Right lung (tissue), 5 donors: ENCODE results near the gene GDF11. TPM values are rescaled to one million over a fixed set of nuclear protein-coding genes. Genes with fewer than 3 reads are reported as not detected.
"Not testable (repeated sequence)": the region's sequence is repeated elsewhere in the genome, so short reads cannot be mapped to it uniquely, and the experiment has no call there.

ENCODE experiments used
- DNase-seq, 2 donors: peaks; one replicate each; pipeline ENCODE4 v3.0.0-alpha.2; 2013
- polyA plus RNA-seq, 5 donors: library from polyadenylated mRNA; unstranded; fragments of 120-200 nt; gene quantifications; one replicate each; pipeline versions ENCODE4 v1.2.1 to v1.2.3, GENCODE V29; 2013; ENCODE audit warnings: inconsistent platforms in 1 of 5, low replicate concordance in 1 of 5; ENCODE audit not compliant: insufficient read length in 5 of 5, insufficient read depth in 1 of 5

Gene GDF11
- polyA plus RNA-seq, 5 donors, result 14.0 to 19.8 (median 17.4) TPM

- DNase-seq, result peak; percentile 88 to 89
Observed at GRCh38 chr12:55738123-55739024, 4.5 kb upstream of the GDF11 start.

GRCh38 chr12:55739025-55739378, 3.9 kb upstream of the GDF11 start:
- no peak for DNase-seq

DNA sequence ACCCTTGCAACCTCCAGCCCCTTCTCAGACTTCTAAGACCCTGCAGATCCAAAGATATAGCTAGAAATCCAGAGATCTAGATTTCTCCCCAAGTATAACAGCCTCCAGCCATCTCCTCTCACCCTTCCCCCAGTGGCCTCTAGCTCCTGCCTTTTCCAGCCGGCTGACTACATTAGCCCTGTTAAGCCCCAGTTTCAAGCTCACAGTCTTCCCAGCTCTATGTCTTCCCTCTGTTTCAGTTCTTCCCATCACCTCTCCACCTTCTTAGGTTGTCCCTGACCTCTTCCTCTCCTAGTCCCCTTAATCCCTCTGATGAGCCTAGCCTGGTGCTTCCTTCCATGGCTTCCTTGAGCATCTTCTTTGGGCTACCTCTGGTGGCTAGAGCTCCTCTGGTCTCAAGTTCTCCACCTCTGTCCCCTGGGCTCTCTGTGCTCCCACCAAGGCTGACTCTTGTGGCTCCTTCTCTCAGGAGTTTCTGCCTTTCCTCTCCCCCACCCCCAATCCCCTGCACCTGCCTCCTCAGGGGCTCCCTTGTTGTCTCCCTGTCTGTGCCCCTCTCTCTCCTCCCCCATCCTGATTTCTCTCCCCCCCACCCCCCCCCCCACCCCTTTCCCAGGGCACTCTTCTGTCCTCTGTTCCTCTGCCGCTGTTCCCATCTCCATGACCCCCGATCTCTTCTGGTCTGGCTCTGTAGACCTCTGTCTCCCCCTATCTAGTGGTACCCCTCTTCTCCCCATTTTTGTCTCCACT, 816 bp upstream of the GDF11 start:
- no peak for DNase-seq

DNA sequence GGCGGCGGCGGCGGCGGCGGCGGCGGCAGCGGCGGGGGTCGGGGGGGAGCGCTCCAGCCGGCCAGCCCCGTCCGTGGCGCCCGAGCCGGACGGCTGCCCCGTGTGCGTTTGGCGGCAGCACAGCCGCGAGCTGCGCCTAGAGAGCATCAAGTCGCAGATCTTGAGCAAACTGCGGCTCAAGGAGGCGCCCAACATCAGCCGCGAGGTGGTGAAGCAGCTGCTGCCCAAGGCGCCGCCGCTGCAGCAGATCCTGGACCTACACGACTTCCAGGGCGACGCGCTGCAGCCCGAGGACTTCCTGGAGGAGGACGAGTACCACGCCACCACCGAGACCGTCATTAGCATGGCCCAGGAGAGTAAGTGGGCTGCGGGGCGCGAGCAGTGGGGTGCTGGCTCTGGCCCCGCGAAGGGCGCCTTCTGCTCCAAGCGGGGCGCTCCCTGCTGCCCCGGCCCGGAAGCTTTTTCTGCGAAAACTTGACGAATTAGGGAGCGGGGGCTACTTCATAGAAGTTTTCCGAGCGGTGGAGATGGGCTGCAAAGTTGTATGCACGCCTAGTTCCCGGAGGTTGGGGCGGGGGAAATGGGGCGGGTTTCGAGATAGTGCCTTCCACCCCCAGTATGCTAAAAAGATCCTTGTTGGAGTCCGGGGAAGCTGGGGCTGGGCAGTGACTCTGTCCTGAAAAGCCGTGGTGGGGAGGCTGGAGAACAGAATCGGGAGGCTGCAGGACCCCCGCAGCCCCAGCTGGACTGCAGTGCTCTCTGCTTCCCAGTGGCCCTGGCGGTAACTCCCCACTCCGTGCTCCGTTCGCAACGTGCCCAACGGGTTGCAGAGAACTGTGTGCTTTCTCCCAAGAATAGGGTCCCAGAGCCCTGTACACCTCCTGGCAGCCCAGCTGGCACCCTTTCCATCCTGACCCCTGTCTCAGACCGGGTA, 751 bp downstream of the GDF11 start:
- peak; percentile 55 to 60 for DNase-seq

- DNase-seq, result no peak
Observed at GRCh38 chr12:55744340-55745030, 1.6 kb downstream of the GDF11 start.

- peak; percentile 42 to 47 for DNase-seq
Observed at GRCh38 chr12:55745361-55746173, 2.6 kb downstream of the GDF11 start.

DNA sequence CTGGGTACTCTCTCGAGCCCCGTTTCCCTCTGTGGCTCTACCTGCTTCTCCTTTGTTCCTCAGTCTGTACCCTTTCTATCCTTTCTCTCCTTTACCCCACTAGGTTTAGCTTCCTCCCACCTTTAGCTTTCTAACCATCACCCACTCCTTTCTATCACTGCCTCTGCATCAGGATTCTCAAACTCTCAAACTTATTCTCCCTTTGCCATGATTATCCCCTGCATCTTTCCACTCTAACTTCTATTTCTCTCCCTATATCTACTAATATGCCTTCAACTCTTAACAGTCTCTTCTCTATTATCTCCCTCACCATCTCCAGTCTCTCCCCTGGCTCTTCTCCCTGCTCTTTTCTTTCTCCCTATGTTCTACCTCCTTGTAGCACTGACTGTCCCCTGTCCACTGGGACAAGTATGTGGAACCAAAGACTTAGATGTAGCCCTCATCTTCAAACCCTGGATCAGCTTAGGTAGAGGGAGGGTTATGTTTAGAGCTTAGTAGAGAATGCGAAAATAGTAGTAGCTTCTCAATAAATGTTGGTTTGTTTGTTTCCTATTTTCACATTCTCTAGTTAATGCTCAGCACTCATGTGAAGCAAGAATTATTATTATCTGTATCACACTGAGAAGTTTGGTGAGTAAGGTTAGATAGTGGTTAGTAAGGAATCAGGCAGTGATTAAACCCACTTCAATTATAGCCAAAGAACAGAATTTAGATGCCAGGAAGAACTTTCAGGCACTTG, 3.4 kb downstream of the GDF11 start:
- DNase-seq, result no peak

DNA sequence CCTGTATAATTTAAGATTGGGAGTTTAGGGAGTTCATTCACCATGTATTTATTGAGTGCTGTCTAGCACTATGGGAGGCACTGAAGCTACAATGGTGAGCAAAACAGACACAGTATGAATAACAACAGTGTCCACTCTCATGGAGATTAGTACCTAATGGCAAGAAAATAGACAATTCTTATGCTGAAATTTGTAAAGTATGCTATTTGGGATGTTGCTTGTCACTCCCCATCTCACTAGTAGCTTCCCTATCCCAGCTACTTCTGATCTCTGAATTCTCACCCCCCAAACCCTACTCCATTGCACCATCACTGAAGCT, 4.0 kb downstream of the GDF11 start:
- DNase-seq, result no peak

GRCh38 chr12:55748230-55748993, 5.5 kb downstream of the GDF11 start:
- no peak for DNase-seq

GRCh38 chr12:55755246-55755645, 12.3 kb downstream of the GDF11 start:
- no peak for DNase-seq

DNA sequence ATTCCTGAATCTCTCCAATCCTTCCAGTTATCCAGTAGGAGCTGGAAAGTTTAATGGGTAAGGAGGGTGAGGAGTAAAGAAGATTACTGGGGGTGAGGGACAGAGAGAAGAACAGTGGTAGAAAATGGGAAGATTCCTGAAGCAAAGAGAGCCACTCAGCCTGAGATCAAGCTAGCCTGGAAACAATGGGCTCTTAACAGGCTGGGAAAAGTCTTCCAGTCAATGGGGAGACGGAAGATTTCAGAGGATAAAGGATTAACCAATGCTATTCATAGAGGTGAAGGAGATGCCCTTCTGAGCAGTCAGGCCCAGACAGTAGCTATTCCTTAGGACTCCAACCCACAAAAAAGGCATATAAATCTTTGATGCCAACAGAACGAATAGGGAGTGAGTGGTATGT, 14.8 kb downstream of the GDF11 start:
- DNase-seq, result no peak

GRCh38 chr12:55758575-55758974, 15.7 kb downstream of the GDF11 start:
- not testable (repeated sequence) for DNase-seq

DNA sequence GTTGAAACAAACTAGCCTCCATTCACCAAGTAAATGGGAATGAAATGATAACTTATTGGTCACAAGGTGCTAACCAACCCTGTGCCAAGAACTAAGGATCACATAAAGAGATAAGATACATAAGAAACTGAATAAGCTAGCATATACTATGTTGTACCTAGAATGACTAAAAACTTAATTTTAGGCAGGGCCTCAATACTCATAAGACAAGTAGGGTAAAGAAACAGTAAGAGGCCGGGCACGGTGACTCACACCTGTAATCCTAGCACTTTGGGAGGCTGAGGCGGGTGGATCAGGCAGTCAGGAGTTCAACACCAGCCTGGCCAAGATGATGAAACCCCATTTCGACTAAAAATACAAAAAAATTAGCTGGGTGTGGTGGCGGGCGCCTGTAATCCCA, 17.7 kb downstream of the GDF11 start:
- no peak for DNase-seq

DNA sequence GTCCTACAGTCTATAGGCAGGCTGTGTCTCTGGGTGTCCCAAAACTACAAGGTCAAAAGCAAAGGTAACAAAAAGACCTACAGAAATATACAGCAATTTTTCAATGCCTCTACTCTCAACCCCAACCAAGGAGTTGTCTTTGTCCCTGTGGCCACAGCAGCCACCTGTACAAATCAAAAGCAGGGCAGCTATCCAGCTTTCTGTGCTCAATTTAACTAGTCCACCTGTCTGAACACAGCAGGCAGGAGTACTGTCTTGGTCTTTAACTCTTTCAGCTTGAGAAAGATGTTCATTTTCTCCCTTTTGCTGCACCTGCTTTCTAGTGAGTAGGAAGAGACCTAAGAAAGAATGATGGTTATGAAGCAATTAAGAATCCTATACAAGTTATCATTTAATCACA, 19.7 kb downstream of the GDF11 start:
- no peak for DNase-seq

- no peak for DNase-seq
Observed at GRCh38 chr12:55765736-55766290, 22.9 kb downstream of the GDF11 start.

DNA sequence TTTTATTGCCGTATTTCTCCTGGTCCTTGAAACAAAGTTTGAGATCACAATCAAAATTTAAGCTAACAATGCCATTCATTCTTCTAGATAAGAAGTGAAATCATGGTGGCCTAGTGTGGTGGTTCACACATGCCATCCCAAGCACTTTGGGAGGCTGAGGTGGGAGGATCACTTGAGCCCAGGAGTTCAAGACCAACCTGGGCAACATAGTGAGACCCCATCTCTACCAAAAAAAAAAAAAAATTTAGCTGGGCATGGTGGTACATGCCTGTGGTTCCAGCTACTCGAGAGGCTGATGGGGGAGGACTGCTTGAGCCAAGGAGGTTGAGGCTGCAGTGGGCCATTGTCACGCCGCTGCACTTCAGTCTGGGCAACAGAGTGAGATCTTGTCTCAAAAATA, 24.2 kb downstream of the GDF11 start:
- no peak for DNase-seq

DNA sequence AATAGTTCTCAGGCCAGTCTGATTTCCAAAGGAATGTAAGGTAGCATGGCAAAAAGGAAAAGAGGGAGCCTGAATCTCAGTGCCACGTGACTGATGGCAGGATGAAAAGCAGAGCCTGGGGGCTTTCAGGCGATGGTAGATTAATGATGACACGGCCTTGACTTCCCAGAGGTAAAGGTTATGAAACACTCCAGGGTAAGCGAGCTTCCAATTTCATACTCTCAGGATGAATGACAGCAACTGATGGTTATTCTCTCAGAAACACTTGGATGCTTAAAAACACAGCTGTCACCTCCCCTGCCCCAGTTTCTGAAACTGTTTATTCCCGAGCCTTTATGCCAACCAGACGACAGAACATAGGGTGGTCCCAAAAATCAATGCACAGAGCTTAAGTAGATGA, 28.8 kb downstream of the GDF11 start:
- DNase-seq, result no peak

DNA sequence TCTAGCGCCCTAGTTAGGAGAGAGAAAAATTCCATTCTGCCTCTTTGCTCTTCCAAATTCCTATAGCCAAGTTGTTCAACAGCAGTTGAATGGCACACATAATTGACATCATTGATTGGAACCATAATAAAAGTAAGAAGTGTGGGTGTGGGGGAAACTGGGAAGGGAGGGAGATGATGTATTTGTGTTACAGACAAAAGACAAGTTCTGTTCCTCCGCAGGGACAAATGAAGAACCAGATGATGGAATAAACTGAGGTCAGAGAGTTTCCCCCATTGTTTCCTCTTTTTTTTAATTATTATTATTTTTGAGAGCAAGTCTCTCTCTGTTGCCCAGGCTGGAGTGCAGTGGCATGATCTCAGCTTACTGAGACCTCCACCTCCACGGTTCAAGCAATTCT, 34.9 kb downstream of the GDF11 start:
- no peak for DNase-seq

DNA sequence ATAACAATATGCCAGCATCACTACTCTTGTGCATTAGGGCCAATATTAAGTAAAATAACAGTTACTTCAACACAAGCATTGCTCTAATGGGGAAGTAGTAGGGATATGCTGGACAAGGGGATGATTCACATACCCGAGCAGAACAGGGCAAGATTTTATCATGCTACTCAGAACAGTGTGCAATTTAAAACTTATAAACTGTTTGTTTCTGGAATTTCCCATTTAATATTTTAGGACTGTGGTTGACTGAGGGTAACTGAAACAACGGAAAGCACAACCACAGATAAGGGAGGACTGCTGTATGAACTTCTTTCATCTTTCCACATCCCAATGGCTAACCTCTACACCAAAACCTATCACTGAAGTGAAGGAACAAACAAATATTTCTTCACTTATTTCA, 37.8 kb downstream of the GDF11 start:
- no peak for DNase-seq
